ENCODE measurements around the gene OSBPL10.
A peak's percentile ranks its signal among the peaks of the same experiment; 100 is the strongest.

OSBPL10 gene

GRCh38 chr3:31793821-31794220, 187.2 kb downstream of the OSBPL10 start:
- Histone ChIP-seq H3K27me3 (ENCODE audit: insufficient read depth, low read length, poor library complexity, severe bottlenecking) (no peaks in the 10 kb centered on the region), H4K20me1 (ENCODE audit: insufficient read depth, low read length, poor library complexity, severe bottlenecking) (no peaks in the 10 kb centered on the region), H3K9me3 (ENCODE audit: insufficient read depth, low read depth, low read length) (no peaks in the 10 kb centered on the region), H3K4me2 (ENCODE audit: low read depth, low read length, poor library complexity, severe bottlenecking) (no peak overlapping the region), H3F3A (ENCODE audit: low read depth) (no peaks in the 10 kb centered on the region), H3K79me2 (ENCODE audit: insufficient read depth, low read length) (no peaks in the 10 kb centered on the region), H2AFZ (ENCODE audit: low read length) (peak overlapping the region; percentile 7), H3K4me3 (ENCODE audit: low read length, poor library complexity, severe bottlenecking) (no peak overlapping the region), H3K36me3 (ENCODE audit: insufficient read depth, low read length) (no peaks in the 10 kb centered on the region), H3K4me1 (ENCODE audit: insufficient read depth, low read length, poor library complexity, severe bottlenecking) (peaks cover 5% of the 10 kb centered on the region), H3K9me2 (replicated peaks; ENCODE audit: low read depth, low read length) (no peaks in the 10 kb centered on the region), H3K9ac (ENCODE audit: low read depth, low read length, poor library complexity, severe bottlenecking) (no peak overlapping the region)
- no peak for TF ChIP-seq EZH2phosphoT487 (IDR thresholded peaks at IDR 0.05; ENCODE audit: borderline replicate concordance)

DNA sequence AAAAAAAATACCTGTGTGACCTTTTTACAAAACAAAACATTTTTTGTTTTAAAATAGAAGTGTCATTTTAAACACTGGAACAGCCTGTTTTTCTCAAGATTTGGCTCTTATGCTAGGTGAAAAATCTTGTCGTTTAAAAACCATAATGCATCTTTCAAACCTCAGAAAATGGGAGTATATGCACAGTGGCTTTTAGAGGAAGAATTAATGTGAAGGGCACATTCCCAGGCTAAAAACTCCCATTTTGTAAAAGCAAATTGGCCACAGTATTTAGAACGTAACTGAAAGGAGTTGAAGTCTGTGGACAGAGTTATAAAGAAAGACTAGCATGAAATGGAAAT, 190.0 kb downstream of the OSBPL10 start:
- no peaks in the 10 kb centered on the region for H3K79me2 ChIP-seq (ENCODE audit: insufficient read depth, low read length)

GRCh38 chr3:31790193-31791089, 190.6 kb downstream of the OSBPL10 start:
- no peaks in the 10 kb centered on the region for H3F3A ChIP-seq (ENCODE audit: low read depth)
- H3K4me2 ChIP-seq (ENCODE audit: low read depth, low read length, poor library complexity, severe bottlenecking), result no peak overlapping the region
- H3K4me3 ChIP-seq (ENCODE audit: low read length, poor library complexity, severe bottlenecking), result no peak overlapping the region
- H2AFZ ChIP-seq (ENCODE audit: low read length), result no peak overlapping the region
- H3K27me3 ChIP-seq (ENCODE audit: insufficient read depth, low read length, poor library complexity, severe bottlenecking), result no peaks in the 10 kb centered on the region
- H3K4me1 ChIP-seq (ENCODE audit: insufficient read depth, low read length, poor library complexity, severe bottlenecking), result peaks cover 5% of the 10 kb centered on the region
- no peak for TF ChIP-seq CTCF (conservative IDR thresholded peaks at IDR 0.05; ENCODE audit: low read length)
- no peak for TF ChIP-seq EZH2phosphoT487 (IDR thresholded peaks at IDR 0.05; ENCODE audit: borderline replicate concordance)
- H3K9me3 ChIP-seq (ENCODE audit: insufficient read depth, low read depth, low read length), result no peaks in the 10 kb centered on the region
- H3K79me2 ChIP-seq (ENCODE audit: insufficient read depth, low read length), result no peaks in the 10 kb centered on the region
- H3K9me2 ChIP-seq (replicated peaks; ENCODE audit: low read depth, low read length), result no peaks in the 10 kb centered on the region
- no peaks in the 10 kb centered on the region for H4K20me1 ChIP-seq (ENCODE audit: insufficient read depth, low read length, poor library complexity, severe bottlenecking)
- H3K36me3 ChIP-seq (ENCODE audit: insufficient read depth, low read length), result no peaks in the 10 kb centered on the region
- no peak overlapping the region for H3K9ac ChIP-seq (ENCODE audit: low read depth, low read length, poor library complexity, severe bottlenecking)

More for the DNA sequence above, 190.0 kb downstream of the OSBPL10 start:
- TF ChIP-seq EZH2phosphoT487 (IDR thresholded peaks at IDR 0.05; ENCODE audit: borderline replicate concordance) (no peak), CTCF (conservative IDR thresholded peaks at IDR 0.05; ENCODE audit: low read length) (no peak)
- H3K9ac ChIP-seq (ENCODE audit: low read depth, low read length, poor library complexity, severe bottlenecking), result no peak overlapping the region
- H3K4me1 ChIP-seq (ENCODE audit: insufficient read depth, low read length, poor library complexity, severe bottlenecking), result peaks cover 5% of the 10 kb centered on the region
- H4K20me1 ChIP-seq (ENCODE audit: insufficient read depth, low read length, poor library complexity, severe bottlenecking), result no peaks in the 10 kb centered on the region
- H3F3A ChIP-seq (ENCODE audit: low read depth), result no peaks in the 10 kb centered on the region
- H3K4me3 ChIP-seq (ENCODE audit: low read length, poor library complexity, severe bottlenecking), result no peak overlapping the region
- H3K36me3 ChIP-seq (ENCODE audit: insufficient read depth, low read length), result no peaks in the 10 kb centered on the region
- H3K4me2 ChIP-seq (ENCODE audit: low read depth, low read length, poor library complexity, severe bottlenecking), result no peak overlapping the region
- H3K9me3 ChIP-seq (ENCODE audit: insufficient read depth, low read depth, low read length), result no peaks in the 10 kb centered on the region
- H3K9me2 ChIP-seq (replicated peaks; ENCODE audit: low read depth, low read length), result no peaks in the 10 kb centered on the region
- H2AFZ ChIP-seq (ENCODE audit: low read length), result no peak overlapping the region
- H3K27me3 ChIP-seq (ENCODE audit: insufficient read depth, low read length, poor library complexity, severe bottlenecking), result no peaks in the 10 kb centered on the region

Data from Loucy (cell line).